GM06990 (cell line): ENCODE results near the gene MYLIP.

Experiments
- DNase-seq: peaks from one replicate; pipeline ENCODE4 v3.0.0-alpha.2; 2011; ENCODE audit not compliant: insufficient read length; ENCODE audit errors: extremely low read depth
- H3K27me3 ChIP-seq: replicated peaks from 2 replicates; pipeline ENCODE4 v1.6.0; 2011; ENCODE audit warnings: low read length; ENCODE audit not compliant: control insufficient read depth, insufficient read depth
- H3K36me3 ChIP-seq: 2 replicates; pipeline ENCODE4 v1.5.1; 2011; ENCODE audit warnings: low read length; ENCODE audit not compliant: control insufficient read depth, insufficient read depth
- H3K4me3 ChIP-seq: replicated peaks from 2 replicates; pipeline ENCODE4 v1.5.1; 2011; ENCODE audit warnings: low read depth, mild to moderate bottlenecking, control low read depth, low read length
- CTCF ChIP-seq: IDR thresholded peaks from 2 replicates; pipeline ENCODE4 v1.5.1; 2011; ENCODE audit warnings: low read length, control low read depth, mild to moderate bottlenecking, inconsistent platforms; ENCODE audit not compliant: insufficient read depth, poor library complexity, severe bottlenecking

The MYLIP gene

GRCh38 chr6:16136621-16137450 lies 8.0 kb downstream of the MYLIP start:
- H3K36me3 ChIP-seq = peaks cover 6% of the 10 kb centered on the region
- no peak overlapping the region for H3K4me3 ChIP-seq
- DNase-seq = no peak

GRCh38 chr6:16137451-16137801 lies 8.5 kb downstream of the MYLIP start:
- no peaks in the 10 kb centered on the region for H3K27me3 ChIP-seq
- no peak overlapping the region for H3K4me3 ChIP-seq
- DNase-seq = no peak
- TF ChIP-seq CTCF = no peak
- peaks cover 7% of the 10 kb centered on the region for H3K36me3 ChIP-seq

More at GRCh38 chr6:16136621-16137450, 8.0 kb downstream of the MYLIP start:
- TF ChIP-seq CTCF = no peak
- H3K27me3 ChIP-seq = no peaks in the 10 kb centered on the region

GRCh38 chr6:16139556-16139955 lies 10.7 kb downstream of the MYLIP start:
- H3K36me3 ChIP-seq = peaks cover 14% of the 10 kb centered on the region
- H3K27me3 ChIP-seq = no peaks in the 10 kb centered on the region
- TF ChIP-seq CTCF = no peak
- DNase-seq = no peak
- no peak overlapping the region for H3K4me3 ChIP-seq

GRCh38 chr6:16140607-16141006 lies 11.7 kb downstream of the MYLIP start:
- DNase-seq = no peak
- H3K4me3 ChIP-seq = no peak overlapping the region
- no peaks in the 10 kb centered on the region for H3K27me3 ChIP-seq
- H3K36me3 ChIP-seq = peaks cover 19% of the 10 kb centered on the region
- no peak for TF ChIP-seq CTCF

GRCh38 chr6:16141514-16141913 lies 12.6 kb downstream of the MYLIP start:
- no peak overlapping the region for H3K4me3 ChIP-seq
- H3K27me3 ChIP-seq = no peaks in the 10 kb centered on the region
- no peak for DNase-seq
- TF ChIP-seq CTCF = no peak
- H3K36me3 ChIP-seq = peaks cover 21% of the 10 kb centered on the region
